ENCODE data around the gene KRT77.

Gene KRT77

GRCh38 chr12:52655720-52656124, 47.6 kb downstream of the KRT77 start:
- H3K27ac Mint-ChIP-seq = no peak overlapping the region
- peaks cover 2% of the 10 kb centered on the region for H3K4me1 Mint-ChIP-seq (ENCODE audit: low read depth)
- no peak overlapping the region for H3K4me3 Mint-ChIP-seq
- H3K36me3 Mint-ChIP-seq (ENCODE audit: low read depth) = no peaks in the 10 kb centered on the region
- H3K27me3 Mint-ChIP-seq (ENCODE audit: low read depth) = peaks cover 54% of the 10 kb centered on the region
- H3K9me3 Mint-ChIP-seq = no peaks in the 10 kb centered on the region

- H3K27me3 Mint-ChIP-seq (ENCODE audit: low read depth) = peaks cover 54% of the 10 kb centered on the region
- H3K4me3 Mint-ChIP-seq = no peak overlapping the region
- peaks cover 2% of the 10 kb centered on the region for H3K4me1 Mint-ChIP-seq (ENCODE audit: low read depth)
- no peak overlapping the region for H3K27ac Mint-ChIP-seq
- H3K9me3 Mint-ChIP-seq = no peaks in the 10 kb centered on the region
- H3K36me3 Mint-ChIP-seq (ENCODE audit: low read depth) = no peaks in the 10 kb centered on the region
Observed at GRCh38 chr12:52655251-52655650, 48.1 kb downstream of the KRT77 start.

- Mint-ChIP-seq H3K4me1 (ENCODE audit: low read depth) (peaks cover 15% of the 10 kb centered on the region), H3K4me3 (no peak within 1 kb of the TSS), H3K36me3 (ENCODE audit: low read depth) (no peaks in the 10 kb centered on the region), H3K27me3 (ENCODE audit: low read depth) (peaks cover 40% of the 10 kb centered on the region), H3K9me3 (no peaks in the 10 kb centered on the region), H3K27ac (no peak within 1 kb of the TSS)
Observed at GRCh38 chr12:52651726-52652261, 51.5 kb downstream of the KRT77 start, which contains the start of gene KRT2. Gene KRT2, minus strand, starts transcription at chr12:52652211. Its CDS starts 69 bp downstream, at chr12:52652142.

- H3K4me1 Mint-ChIP-seq (ENCODE audit: low read depth) = peaks cover 27% of the 10 kb centered on the region
- H3K27ac Mint-ChIP-seq = no peak overlapping the region
- peaks cover 1% of the 10 kb centered on the region for H3K36me3 Mint-ChIP-seq (ENCODE audit: low read depth)
- no peaks in the 10 kb centered on the region for H3K9me3 Mint-ChIP-seq
- H3K27me3 Mint-ChIP-seq (ENCODE audit: low read depth) = peaks cover 31% of the 10 kb centered on the region
- no peak overlapping the region for H3K4me3 Mint-ChIP-seq
Observed at GRCh38 chr12:52650520-52651081, 52.7 kb downstream of the KRT77 start.

- Mint-ChIP-seq H3K27me3 (ENCODE audit: low read depth) (peaks cover 20% of the 10 kb centered on the region), H3K9me3 (peaks cover 9% of the 10 kb centered on the region), H3K4me3 (no peak overlapping the region), H3K36me3 (ENCODE audit: low read depth) (peaks cover 7% of the 10 kb centered on the region), H3K4me1 (ENCODE audit: low read depth) (peaks cover 38% of the 10 kb centered on the region), H3K27ac (no peak overlapping the region)
Observed at GRCh38 chr12:52649066-52649465, 54.3 kb downstream of the KRT77 start.

- Mint-ChIP-seq H3K27ac (no peak overlapping the region), H3K9me3 (peaks cover 9% of the 10 kb centered on the region), H3K4me1 (ENCODE audit: low read depth) (peaks cover 40% of the 10 kb centered on the region), H3K4me3 (no peak overlapping the region), H3K27me3 (ENCODE audit: low read depth) (peaks cover 13% of the 10 kb centered on the region), H3K36me3 (ENCODE audit: low read depth) (peaks cover 7% of the 10 kb centered on the region)
Observed at GRCh38 chr12:52648012-52648550, 55.2 kb downstream of the KRT77 start.

- H3K4me1 Mint-ChIP-seq (ENCODE audit: low read depth) = peaks cover 39% of the 10 kb centered on the region
- no peak overlapping the region for H3K27ac Mint-ChIP-seq
- H3K27me3 Mint-ChIP-seq (ENCODE audit: low read depth) = peaks cover 10% of the 10 kb centered on the region
- H3K9me3 Mint-ChIP-seq = peaks cover 9% of the 10 kb centered on the region
- H3K36me3 Mint-ChIP-seq (ENCODE audit: low read depth) = peaks cover 7% of the 10 kb centered on the region
- no peak overlapping the region for H3K4me3 Mint-ChIP-seq
Observed at GRCh38 chr12:52647601-52648000, 55.7 kb downstream of the KRT77 start.

- Mint-ChIP-seq H3K4me3 (no peak overlapping the region), H3K4me1 (ENCODE audit: low read depth) (peaks cover 44% of the 10 kb centered on the region), H3K9me3 (peaks cover 9% of the 10 kb centered on the region), H3K36me3 (ENCODE audit: low read depth) (peaks cover 7% of the 10 kb centered on the region), H3K27ac (peak overlapping the region; percentile 98), H3K27me3 (ENCODE audit: low read depth) (peaks cover under 1% of the 10 kb centered on the region)
Observed at GRCh38 chr12:52646613-52647012, 56.7 kb downstream of the KRT77 start.

- Mint-ChIP-seq H3K36me3 (ENCODE audit: low read depth) (peaks cover 7% of the 10 kb centered on the region), H3K4me1 (ENCODE audit: low read depth) (peaks cover 49% of the 10 kb centered on the region), H3K4me3 (peak overlapping the region; percentile 52), H3K27me3 (ENCODE audit: low read depth) (peaks cover 4% of the 10 kb centered on the region), H3K9me3 (peaks cover 9% of the 10 kb centered on the region), H3K27ac (peak overlapping the region; percentile 98)
Observed at GRCh38 chr12:52645982-52646381, 57.3 kb downstream of the KRT77 start.

- peaks cover 7% of the 10 kb centered on the region for H3K36me3 Mint-ChIP-seq (ENCODE audit: low read depth)
- peak overlapping the region; percentile 98 for H3K27ac Mint-ChIP-seq
- H3K27me3 Mint-ChIP-seq (ENCODE audit: low read depth) = peaks cover 9% of the 10 kb centered on the region
- peaks cover 50% of the 10 kb centered on the region for H3K4me1 Mint-ChIP-seq (ENCODE audit: low read depth)
- H3K4me3 Mint-ChIP-seq = peak overlapping the region; percentile 57
- peaks cover 9% of the 10 kb centered on the region for H3K9me3 Mint-ChIP-seq
Observed at GRCh38 chr12:52645120-52645761, 58.1 kb downstream of the KRT77 start.

GRCh38 chr12:52644078-52644415, 59.3 kb downstream of the KRT77 start:
- Mint-ChIP-seq H3K9me3 (peaks cover 9% of the 10 kb centered on the region), H3K4me3 (no peak overlapping the region), H3K27ac (no peak overlapping the region), H3K4me1 (ENCODE audit: low read depth) (peaks cover 46% of the 10 kb centered on the region), H3K36me3 (ENCODE audit: low read depth) (peaks cover 7% of the 10 kb centered on the region), H3K27me3 (ENCODE audit: low read depth) (peaks cover 15% of the 10 kb centered on the region)

- H3K4me1 Mint-ChIP-seq (ENCODE audit: low read depth) = peaks cover 43% of the 10 kb centered on the region
- peaks cover 7% of the 10 kb centered on the region for H3K36me3 Mint-ChIP-seq (ENCODE audit: low read depth)
- H3K27ac Mint-ChIP-seq = no peak overlapping the region
- H3K9me3 Mint-ChIP-seq = peaks cover 9% of the 10 kb centered on the region
- peaks cover 21% of the 10 kb centered on the region for H3K27me3 Mint-ChIP-seq (ENCODE audit: low read depth)
- H3K4me3 Mint-ChIP-seq = no peak overlapping the region
Observed at GRCh38 chr12:52643233-52644077, 59.9 kb downstream of the KRT77 start.

- Mint-ChIP-seq H3K4me3 (no peak overlapping the region), H3K27me3 (ENCODE audit: low read depth) (peaks cover 30% of the 10 kb centered on the region), H3K36me3 (ENCODE audit: low read depth) (peaks cover 7% of the 10 kb centered on the region), H3K9me3 (peaks cover 9% of the 10 kb centered on the region), H3K27ac (no peak overlapping the region), H3K4me1 (ENCODE audit: low read depth) (peaks cover 34% of the 10 kb centered on the region)
Observed at GRCh38 chr12:52641468-52641867, 61.9 kb downstream of the KRT77 start.
